ENCODE results near the gene ATP8B4.
"Not testable (repeated sequence)": the region's sequence is repeated elsewhere in the genome, so short reads cannot be mapped to it uniquely, and the experiment has no call there.

ATP8B4 gene

DNA sequence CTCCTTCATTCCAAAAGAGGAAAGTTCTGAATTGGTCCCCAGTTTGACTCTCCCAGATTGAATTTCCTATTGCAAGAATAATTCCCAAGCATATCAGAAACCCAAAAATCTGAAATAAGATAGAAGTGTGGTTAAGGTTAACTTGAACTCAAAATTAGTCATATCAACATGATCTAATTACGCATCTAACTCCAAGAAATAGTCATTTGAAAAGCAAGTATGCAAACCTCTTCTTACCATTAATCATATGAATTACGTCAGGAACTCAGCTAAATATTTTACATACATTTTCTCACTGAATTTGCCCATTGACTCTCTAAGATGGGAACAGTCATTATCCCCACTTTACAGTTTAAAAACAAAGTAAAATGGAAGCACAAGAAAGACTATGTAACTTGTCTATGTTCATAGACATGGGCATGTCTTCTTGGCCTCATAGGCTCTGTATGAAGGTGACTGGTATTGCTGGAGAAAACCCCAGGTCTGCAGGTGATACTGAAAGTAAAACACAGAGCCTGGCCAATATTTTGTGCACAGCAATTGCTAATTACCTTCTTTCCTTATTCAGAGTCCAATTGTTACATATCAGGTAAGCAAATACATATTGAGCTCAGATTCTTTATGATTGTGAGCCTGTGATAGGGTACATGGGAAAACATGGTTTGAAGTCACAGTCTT is 139.2 kb downstream of the ATP8B4 start:
- DNase-seq (ENCODE audit: extremely low read depth, low read depth): no peak
- H3K4me3 ChIP-seq (replicated peaks; ENCODE audit: low read depth, low read length): no peak overlapping the region
- TF ChIP-seq, protein P1, sequence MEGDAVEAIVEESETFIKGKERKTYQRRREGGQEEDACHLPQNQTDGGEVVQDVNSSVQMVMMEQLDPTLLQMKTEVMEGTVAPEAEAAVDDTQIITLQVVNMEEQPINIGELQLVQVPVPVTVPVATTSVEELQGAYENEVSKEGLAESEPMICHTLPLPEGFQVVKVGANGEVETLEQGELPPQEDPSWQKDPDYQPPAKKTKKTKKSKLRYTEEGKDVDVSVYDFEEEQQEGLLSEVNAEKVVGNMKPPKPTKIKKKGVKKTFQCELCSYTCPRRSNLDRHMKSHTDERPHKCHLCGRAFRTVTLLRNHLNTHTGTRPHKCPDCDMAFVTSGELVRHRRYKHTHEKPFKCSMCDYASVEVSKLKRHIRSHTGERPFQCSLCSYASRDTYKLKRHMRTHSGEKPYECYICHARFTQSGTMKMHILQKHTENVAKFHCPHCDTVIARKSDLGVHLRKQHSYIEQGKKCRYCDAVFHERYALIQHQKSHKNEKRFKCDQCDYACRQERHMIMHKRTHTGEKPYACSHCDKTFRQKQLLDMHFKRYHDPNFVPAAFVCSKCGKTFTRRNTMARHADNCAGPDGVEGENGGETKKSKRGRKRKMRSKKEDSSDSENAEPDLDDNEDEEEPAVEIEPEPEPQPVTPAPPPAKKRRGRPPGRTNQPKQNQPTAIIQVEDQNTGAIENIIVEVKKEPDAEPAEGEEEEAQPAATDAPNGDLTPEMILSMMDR (IDR thresholded peaks at IDR 0.05; ENCODE audit: low read depth, low read length, missing control alignments): no peak

DNA sequence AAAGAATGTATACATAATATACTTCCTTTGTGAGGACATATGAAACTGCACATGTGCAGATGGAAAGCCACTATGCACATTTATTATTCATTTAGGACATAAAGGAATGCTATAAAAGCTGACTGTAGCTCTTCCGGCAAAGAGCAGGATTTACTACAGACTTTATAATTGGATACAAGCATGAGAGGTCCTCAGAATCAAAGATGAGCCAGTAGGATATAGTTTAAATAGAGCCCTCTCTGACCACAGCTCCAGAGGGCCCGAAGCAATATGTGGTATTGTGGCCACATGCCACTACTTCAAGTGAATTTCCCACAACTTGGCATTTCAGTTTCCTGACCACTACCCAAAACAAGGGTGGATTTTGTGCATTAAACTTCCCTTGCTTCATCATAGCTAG is 140.9 kb downstream of the ATP8B4 start:
- TF ChIP-seq, protein P1 (IDR thresholded peaks at IDR 0.05; ENCODE audit: low read depth, low read length, missing control alignments): no peak
- no peak overlapping the region for H3K4me3 ChIP-seq (replicated peaks; ENCODE audit: low read depth, low read length)
- no peak for DNase-seq (ENCODE audit: extremely low read depth, low read depth)

DNA sequence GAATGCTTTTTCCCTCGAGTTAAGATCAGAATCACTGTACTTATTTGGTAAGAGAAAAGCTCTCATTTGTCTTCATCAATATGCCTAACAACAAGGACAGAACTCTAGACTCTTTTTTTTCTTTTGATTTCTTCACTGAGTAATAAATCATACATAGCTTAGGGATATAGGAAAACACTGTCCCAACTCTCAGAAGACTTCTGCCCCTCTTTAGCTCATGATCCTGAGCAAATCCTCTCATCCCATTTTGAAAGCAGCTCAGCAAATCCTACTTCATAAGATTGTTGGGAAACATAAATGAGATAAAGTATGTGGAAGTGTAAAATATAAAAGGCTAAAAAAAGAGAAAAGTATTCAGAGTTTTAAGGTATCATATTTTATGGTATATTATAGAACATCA is 141.7 kb downstream of the ATP8B4 start:
- TF ChIP-seq, protein P1 (IDR thresholded peaks at IDR 0.05; ENCODE audit: low read depth, low read length, missing control alignments): no peak
- DNase-seq (ENCODE audit: extremely low read depth, low read depth): no peak
- H3K4me3 ChIP-seq (replicated peaks; ENCODE audit: low read depth, low read length): no peak overlapping the region

DNA sequence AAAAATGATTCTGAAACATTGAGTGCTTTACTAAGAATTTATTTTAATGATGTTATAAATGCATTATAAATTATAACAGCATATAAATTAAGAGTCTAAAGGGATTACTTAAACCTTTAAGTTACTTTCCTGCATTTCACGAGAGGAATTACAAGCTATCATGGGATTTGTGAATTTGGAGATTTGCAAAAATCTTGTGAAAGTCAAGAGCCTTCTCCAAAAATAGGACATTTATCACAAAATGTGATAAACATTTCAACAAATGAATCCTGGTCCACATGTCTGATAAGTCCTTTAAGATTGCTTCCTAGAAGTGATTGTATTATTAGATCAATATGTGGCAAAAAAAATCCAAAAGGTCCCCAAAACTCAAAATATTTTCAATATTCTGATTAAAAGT is 154.5 kb downstream of the ATP8B4 start:
- TF ChIP-seq, protein P1 (IDR thresholded peaks at IDR 0.05; ENCODE audit: low read depth, low read length, missing control alignments): no peak
- H3K4me3 ChIP-seq (replicated peaks; ENCODE audit: low read depth, low read length): no peak overlapping the region
- no peak for DNase-seq (ENCODE audit: extremely low read depth, low read depth)

DNA sequence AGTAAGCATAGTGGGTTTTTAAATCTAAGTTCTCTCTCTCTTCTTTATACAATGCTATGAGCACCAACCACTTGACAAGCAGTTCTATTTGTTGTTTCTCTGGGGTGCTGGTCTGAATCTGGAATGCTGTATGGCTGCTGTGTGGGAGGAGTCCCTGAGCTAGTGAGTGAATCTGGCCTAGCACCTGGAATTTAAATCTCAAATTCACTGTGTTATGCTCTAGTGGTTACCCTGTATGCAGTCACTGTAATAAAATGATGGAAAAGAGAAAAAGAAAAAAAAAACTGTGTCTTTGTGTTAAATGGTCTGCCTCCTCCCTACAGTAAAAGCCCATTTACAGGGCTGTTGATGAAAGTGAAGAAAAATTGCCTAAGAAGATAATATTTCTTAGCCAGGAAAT is 155.0 kb downstream of the ATP8B4 start:
- TF ChIP-seq, protein P1 (IDR thresholded peaks at IDR 0.05; ENCODE audit: low read depth, low read length, missing control alignments): no peak
- DNase-seq (ENCODE audit: extremely low read depth, low read depth): no peak
- H3K4me3 ChIP-seq (replicated peaks; ENCODE audit: low read depth, low read length): no peak overlapping the region

DNA sequence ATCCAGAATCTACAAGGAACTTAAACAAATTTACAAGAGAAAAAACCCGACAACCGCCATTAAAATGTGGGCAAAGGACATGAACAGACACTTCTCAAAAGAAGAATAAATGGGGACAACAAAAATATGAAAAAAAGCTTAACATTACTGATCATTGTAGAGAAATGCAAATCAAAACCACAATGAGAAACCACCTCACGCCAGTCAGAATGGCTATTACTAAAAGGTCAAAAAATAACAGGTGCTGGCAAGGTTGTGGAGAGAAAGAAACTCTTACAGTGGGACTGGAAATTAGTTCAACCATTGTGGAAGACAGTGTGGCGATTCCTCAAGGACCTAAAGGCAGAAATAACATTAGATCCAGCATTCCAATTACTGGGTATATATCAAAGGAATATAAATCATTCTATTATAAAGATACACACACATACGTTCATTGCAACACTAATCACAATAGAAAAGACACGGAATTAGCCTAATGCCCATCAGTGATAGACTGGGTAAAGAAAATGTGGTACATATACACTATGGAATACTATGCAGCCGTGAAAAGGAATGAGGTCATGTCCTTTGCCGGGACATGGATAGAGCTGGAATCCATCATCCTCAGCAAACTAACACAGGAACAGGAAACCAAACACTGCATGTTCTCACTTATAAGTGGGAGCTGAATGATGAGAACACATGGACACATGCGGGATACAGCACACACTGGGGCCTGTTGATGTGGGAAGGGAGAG is 155.8 kb downstream of the ATP8B4 start:
- not testable (repeated sequence) for H3K4me3 ChIP-seq (replicated peaks; ENCODE audit: low read depth, low read length); DNase-seq (ENCODE audit: extremely low read depth, low read depth)

DNA sequence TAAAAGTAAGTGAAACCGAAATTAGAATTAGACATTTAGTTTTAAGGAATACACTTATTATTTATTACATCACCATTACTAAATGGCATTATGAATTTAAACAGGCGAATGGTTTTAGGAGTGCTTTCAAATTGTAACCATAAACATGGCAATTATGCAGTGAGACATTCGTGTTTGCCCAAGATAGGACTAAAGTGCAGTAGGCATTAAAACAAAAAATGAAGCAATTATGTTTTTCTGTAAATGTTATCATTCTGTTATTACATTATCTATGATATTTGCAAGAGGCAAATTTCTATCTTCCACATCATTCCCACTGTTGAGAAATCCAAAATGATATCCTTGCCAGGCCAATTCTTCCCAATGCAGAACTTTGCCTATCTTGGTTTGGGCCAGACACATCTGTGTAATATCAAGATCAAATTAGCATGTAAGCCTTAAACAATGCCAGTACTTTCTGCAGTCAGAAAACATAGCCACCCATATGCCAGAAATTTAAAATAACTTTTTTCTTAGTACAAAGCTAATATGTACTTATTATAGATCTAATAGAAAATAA is 156.9 kb downstream of the ATP8B4 start:
- TF ChIP-seq, protein P1 (IDR thresholded peaks at IDR 0.05; ENCODE audit: low read depth, low read length, missing control alignments): no peak
- DNase-seq (ENCODE audit: extremely low read depth, low read depth): no peak
- H3K4me3 ChIP-seq (replicated peaks; ENCODE audit: low read depth, low read length): no peak overlapping the region
